Measurements from ENCODE around the gene LPCAT2.

Gene LPCAT2

GRCh38 chr16:55481023-55481422 lies 27.8 kb upstream of the LPCAT2 start:
- no peak for DNase-seq (ENCODE audit: low spot score)

DNA sequence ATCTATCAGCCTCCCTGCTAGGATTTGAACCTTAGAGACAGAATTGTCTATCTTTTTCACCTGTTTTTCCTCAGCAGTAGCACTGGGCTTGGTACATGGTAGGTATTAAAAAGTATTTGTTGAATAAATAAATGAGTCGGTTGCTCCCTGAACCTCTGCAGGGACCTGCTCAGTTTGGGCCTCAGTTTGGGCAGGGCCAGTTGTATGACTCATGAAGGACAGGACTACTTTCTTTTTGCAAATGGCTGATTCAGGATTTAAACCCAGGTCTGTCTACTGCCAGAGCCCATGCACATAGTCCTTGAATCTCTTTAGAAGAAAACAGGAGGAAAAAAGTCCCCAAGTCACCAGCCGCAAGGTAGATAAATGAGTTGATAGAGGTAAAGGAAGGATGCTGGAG lies 26.8 kb upstream of the LPCAT2 start:
- DNase-seq (ENCODE audit: low spot score) = no peak

- DNase-seq (ENCODE audit: low spot score) = no peak
These were observed 21.6 kb upstream of the LPCAT2 start for GRCh38 chr16:55487048-55487803.

GRCh38 chr16:55488306-55488705 lies 20.6 kb upstream of the LPCAT2 start:
- no peak for DNase-seq (ENCODE audit: low spot score)

DNA sequence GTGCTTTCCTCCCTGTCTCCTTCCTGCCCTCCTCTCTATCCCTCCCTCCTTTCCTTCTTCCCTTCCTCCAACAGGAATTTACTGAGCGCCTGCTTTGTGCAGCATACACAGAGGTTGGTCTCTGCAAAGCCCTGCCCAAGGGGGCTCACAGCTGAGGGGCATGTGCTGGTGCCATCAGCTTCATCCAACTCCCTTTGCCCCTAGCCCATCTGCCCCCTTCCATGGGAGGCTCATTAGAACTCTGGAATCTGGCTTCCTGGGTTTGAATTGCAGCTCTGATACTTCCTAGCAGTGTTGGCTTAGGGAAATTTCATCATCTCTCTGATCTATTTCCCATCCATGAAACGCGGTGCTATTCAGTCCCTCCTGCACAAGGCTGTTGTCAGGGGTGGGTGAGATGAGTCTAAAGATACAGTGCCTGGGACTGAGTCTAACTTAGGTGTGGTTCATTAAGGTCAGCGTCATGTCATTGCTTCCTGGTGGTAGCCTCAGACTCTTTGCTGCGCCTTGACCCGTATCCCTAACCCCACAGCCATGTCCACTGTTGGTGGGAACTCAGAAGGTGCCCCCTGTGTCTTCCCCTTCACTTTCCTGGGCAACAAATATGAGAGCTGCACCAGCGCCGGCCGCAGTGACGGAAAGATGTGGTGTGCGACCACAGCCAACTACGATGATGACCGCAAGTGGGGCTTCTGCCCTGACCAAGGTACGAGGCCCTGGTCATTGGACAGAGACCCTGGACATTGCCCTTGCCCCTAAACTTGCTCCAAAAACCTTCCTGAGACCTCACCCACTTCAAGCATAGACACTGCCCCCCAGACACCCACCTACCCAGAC lies 19.5 kb upstream of the LPCAT2 start:
- DNase-seq (ENCODE audit: low spot score) = no peak

- DNase-seq (ENCODE audit: low spot score) = no peak
These were observed 19.0 kb upstream of the LPCAT2 start for GRCh38 chr16:55489956-55490265.

DNA sequence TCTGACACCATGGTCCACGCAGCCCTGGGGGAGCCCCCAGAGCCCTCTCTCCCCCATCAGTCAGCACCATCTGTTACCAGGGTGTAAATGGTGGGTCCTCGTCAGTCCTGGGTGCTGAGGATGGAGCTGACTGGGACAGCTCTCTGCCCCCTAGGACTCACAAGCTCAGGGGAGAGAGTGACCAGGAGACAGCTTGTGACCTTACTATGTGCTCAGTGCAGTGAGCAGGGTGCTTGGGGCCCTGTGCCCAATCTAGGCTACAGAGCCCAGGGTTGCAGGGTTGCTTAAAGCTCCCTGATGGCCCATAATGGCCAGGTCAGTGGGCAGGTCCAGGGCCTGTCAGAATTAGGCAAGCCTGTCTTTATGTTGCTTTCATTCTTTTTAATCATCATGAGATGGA lies 18.6 kb upstream of the LPCAT2 start:
- DNase-seq (ENCODE audit: low spot score) = no peak

GRCh38 chr16:55491691-55492090 lies 17.2 kb upstream of the LPCAT2 start:
- DNase-seq (ENCODE audit: low spot score) = no peak

DNA sequence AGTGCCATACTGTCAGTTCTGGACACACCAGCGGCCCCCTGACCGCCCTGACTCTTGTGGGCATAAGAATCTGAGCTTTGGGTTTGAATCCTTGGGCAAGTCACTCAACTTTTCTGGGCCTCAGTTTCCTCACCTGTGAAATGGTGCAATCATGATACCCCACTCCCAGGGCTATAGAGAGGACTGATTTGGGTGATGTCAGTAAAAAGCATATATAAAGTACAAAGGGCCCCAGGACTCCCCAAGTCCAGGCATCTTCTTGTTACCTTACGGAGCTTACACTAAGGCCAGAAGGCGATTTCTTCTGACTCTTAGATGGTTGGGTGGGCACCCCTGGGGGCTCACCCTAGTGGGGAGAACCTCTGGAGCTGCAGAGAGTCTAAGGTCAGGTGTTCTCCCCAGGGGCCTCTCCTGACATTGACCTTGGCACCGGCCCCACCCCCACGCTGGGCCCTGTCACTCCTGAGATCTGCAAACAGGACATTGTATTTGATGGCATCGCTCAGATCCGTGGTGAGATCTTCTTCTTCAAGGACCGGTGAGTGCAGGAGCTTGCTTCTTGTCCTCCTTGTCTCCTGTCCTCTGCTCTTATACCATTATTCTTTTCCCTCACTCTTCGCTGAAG lies 16.0 kb upstream of the LPCAT2 start:
- DNase-seq (ENCODE audit: low spot score) = no peak

- DNase-seq (ENCODE audit: low spot score) = no peak
These were observed 13.9 kb upstream of the LPCAT2 start for GRCh38 chr16:55494994-55495421.

DNA sequence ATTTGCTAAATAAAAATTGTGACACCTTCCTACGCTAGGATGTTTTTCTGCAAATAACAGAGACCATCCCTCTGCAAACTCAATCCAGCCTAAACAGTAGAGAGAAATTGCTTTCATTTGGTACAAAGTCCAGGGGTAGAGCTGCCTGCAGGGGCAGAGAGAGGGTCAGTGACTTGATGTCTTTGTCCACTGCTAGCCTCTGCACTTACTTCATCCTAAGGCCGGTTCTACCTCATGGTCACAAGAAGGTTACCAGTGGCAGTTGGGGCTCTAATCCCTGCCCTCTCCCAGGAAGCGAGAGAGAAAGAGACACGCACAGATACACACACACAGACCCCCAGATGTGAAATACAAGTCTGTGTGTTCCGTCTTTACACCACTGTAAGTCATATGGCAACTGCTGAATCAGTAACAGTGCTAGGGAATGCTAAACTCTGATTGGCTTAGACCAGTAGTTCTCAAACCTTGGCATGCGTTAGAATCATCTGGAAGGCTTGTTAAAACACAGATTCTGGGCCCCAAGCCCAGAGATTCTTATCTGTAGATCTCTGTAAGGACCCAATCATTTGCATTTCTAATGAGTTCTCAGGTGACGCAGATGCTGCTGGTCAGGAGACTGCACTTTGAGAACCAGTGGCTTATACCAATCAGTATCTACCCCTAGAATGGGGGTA lies 13.1 kb upstream of the LPCAT2 start:
- no peak for DNase-seq (ENCODE audit: low spot score)

- DNase-seq (ENCODE audit: low spot score) = no peak
These were observed 12.2 kb upstream of the LPCAT2 start for GRCh38 chr16:55496509-55497145.

DNA sequence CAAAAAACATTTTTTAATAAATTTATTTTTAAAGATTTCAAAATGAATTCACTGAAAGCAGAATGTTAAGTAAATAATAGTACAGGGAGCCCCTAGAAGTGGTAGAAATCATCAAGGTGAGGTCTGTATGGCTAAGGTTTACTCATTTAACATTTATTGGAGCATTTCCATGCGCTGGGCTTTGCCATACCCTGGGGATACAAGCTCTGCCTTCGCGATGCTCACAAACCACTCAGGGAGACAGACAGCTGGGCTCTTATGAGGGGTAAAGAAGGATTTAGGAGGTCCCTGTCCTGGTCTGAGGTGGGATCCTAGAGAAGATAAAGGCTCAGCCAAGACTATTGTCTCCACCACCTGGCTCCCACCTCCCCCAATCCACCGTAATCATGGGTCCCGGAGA lies 11.3 kb upstream of the LPCAT2 start:
- DNase-seq (ENCODE audit: low spot score) = no peak

- no peak for DNase-seq (ENCODE audit: low spot score)
These were observed 10.8 kb upstream of the LPCAT2 start for GRCh38 chr16:55498101-55498500.

DNA sequence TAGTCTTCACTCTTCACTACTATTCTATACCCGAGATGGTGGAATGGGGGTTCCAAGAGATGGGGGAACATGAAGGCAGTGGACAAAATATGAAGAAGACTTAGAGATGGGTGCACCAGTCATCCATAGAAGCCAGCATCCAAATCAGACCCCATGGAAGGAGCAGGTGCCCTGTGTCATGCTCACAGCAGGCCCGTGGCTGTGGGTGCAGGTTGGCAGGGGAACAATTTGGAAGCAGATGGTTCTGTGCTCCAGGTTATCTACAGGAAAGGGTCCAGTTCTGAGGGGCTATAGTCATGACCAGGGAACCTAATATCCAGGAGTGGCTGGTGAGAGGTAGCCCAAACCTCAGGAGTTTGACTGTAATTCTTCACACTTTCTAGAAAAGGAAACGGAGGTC lies 9.6 kb upstream of the LPCAT2 start:
- DNase-seq (ENCODE audit: low spot score) = no peak

- DNase-seq (ENCODE audit: low spot score) = no peak
These were observed 8.8 kb upstream of the LPCAT2 start for GRCh38 chr16:55499951-55500529.

DNA sequence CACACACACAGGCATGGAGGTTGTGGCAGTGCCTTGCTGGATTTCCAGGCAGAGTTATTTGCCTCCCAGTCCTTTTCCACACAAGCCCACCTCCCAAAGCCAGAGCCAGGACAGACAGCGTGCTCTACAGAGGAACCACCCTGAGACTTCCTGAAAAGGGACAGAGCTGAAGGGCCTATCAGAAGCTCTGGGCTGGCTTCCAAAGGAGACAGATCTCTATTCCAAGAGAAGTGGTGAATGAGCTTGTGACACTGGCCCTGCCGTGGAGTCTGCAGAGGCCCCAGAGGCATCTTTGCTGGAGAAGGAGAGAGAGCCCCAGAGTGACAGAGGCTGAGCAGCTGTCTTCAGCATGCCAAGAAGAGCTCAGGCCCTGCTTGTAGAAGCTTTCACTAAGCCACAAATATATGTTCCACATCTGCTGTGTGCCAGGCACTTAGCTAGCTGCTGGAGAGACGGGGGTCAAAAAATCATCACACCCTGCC lies 8.3 kb upstream of the LPCAT2 start:
- DNase-seq (ENCODE audit: low spot score) = no peak

DNA sequence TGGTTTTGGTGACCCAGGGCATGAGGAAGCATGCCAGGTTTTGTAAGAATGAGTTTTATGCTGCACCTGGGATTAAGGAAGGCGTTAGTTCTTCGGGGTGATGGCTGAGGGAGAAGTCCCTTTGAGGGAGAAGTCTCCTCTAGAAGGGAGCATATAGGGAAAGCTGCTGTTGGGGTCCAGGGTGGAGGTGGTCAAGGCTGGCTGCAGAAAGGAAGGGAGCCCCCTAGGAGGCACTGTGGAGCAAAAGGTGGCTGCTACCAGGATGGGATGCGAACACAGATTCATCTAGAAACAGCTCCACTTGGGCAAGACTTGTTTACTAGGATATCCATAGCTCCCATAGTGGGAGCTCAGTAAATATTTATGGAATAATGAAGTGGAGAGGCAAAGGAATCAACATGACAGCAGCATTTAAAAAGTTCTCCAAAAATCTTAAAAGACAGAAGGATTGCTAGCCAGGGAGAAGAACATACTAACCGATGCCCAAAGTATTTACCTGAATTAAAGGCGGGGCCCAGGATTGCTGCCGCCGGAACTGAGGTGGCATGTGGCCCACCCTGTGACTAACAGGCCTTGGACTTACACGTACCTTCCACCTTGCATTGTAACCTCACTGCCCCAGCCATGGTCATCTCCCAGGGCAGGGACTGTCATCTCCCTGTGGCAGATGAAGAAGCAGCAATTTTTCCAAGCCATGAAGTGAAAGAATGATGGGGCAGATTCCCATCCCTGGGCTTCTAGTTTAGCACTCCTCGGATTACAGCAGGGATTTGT lies 7.1 kb upstream of the LPCAT2 start:
- no peak for DNase-seq (ENCODE audit: low spot score)

DNA sequence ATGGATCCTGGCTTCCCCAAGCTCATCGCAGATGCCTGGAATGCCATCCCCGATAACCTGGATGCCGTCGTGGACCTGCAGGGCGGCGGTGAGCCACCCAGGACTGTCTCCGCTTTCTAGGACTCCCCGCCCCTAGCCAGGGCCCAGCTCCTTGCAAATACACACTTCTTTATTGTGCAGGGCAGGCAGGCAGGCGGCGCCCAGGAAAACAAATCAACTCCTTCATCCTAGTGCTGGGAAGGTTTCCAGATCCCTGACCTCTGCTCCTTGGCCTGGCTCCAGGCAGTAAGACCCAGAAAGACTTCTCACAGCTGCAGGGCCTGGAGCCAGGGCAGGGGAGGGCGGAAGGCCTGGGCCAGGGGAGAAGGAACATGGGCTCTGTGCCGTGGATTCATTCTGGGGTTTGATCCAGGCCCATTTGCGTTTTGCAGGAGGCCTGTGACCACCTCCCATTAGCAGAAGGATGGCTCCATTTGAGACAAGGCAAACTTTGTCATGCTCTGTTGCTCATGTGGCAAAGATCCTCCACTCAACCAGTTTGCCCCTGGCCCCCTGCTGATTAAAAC lies 6.0 kb upstream of the LPCAT2 start:
- DNase-seq (ENCODE audit: low spot score) = no peak
